Stimulated activated CD4-positive, alpha-beta T cell treated with anti-CD3 and anti-CD28 coated beads, Interleukin-15, amount 100 ng/mL, for 1 hour (primary cell): ENCODE data around the gene NEK6.

ENCODE experiments used
- DNase-seq, 2 donors: peaks; one replicate each; pipeline ENCODE4 v3.0.0-alpha.2; 2020; ENCODE audit warnings: low read depth in 1 of 2, low spot score in 1 of 2

NEK6 gene

GRCh38 chr9:124257844-124258606 lies at the start of gene NEK6:
TSS of gene NEK6 (plus strand) at chr9:124257949. CDS start at chr9:124301965, 44,016 bp downstream.
- peak in 1 of 2 donors; percentile 11 for DNase-seq

GRCh38 chr9:124208571-124208970 lies 49.2 kb upstream of the NEK6 start:
- no peak for DNase-seq

- no peak for DNase-seq
These were observed 48.5 kb upstream of the NEK6 start for GRCh38 chr9:124209279-124209678.

GRCh38 chr9:124209774-124210173 lies 48.0 kb upstream of the NEK6 start:
- DNase-seq, result no peak

- DNase-seq, result no peak
These were observed 47.1 kb upstream of the NEK6 start for GRCh38 chr9:124210697-124211096.

GRCh38 chr9:124212381-124213050 lies 45.2 kb upstream of the NEK6 start:
- DNase-seq, result no peak

GRCh38 chr9:124213396-124213795 lies 44.4 kb upstream of the NEK6 start:
- no peak for DNase-seq

GRCh38 chr9:124214116-124214515 lies 43.6 kb upstream of the NEK6 start:
- DNase-seq, result no peak

GRCh38 chr9:124214596-124215367 lies 43.0 kb upstream of the NEK6 start:
- DNase-seq, result no peak

- DNase-seq, result no peak
These were observed 42.3 kb upstream of the NEK6 start for GRCh38 chr9:124215368-124215910.

- no peak for DNase-seq
These were observed 41.8 kb upstream of the NEK6 start for GRCh38 chr9:124215956-124216355.

GRCh38 chr9:124216474-124217176 lies 41.1 kb upstream of the NEK6 start:
- DNase-seq, result peak in 1 of 2 donors; percentile 33

- DNase-seq, result no peak
These were observed 39.8 kb upstream of the NEK6 start for GRCh38 chr9:124217836-124218437.

- DNase-seq, result no peak
These were observed 39.2 kb upstream of the NEK6 start for GRCh38 chr9:124218438-124218982.

GRCh38 chr9:124218987-124219461 lies 38.7 kb upstream of the NEK6 start:
- no peak for DNase-seq

GRCh38 chr9:124220946-124221451 lies 36.8 kb upstream of the NEK6 start:
- no peak for DNase-seq

- DNase-seq, result no peak
These were observed 36.1 kb upstream of the NEK6 start for GRCh38 chr9:124221676-124222075.

- DNase-seq, result no peak
These were observed 35.6 kb upstream of the NEK6 start for GRCh38 chr9:124222109-124222508.

GRCh38 chr9:124222918-124223720 lies 34.6 kb upstream of the NEK6 start:
- DNase-seq, result no peak
